ENCODE measurements around the gene BCO1. TPM values are rescaled to one million over a fixed set of nuclear protein-coding genes. Genes with fewer than 3 reads are reported as not detected.
A peak's percentile ranks its signal among the peaks of the same experiment; 100 is the strongest.

BCO1 gene
- total RNA-seq, 1 donor from 2014 or later, result not detected

DNA sequence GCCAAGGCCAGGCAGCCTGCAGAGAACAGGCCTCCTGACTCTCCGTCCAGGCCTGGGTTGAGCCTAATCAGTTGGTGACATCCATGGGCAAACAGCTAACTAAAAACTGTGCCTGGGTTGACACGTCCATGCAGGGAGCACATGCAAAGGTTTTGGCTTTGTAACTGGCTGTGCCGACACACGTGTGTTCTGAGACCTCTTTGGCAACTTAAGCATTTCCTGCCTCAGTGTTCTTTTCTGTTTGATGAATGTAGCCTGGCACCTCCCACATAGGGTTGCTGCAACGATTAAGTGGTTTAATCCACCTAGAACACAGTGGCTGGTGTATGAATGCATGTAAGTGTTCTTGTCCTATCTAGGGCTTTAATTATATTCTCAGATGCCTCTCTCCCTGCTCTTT, 3.2 kb downstream of the BCO1 start:
- no peak for DNase-seq (ENCODE audit: low spot score)
- H3K27me3 Mint-ChIP-seq (ENCODE audit: insufficient read depth), result peaks cover 2% of the 10 kb centered on the region
- no peaks in the 10 kb centered on the region for H3K9me3 Mint-ChIP-seq
- H3K36me3 Mint-ChIP-seq (ENCODE audit: low read depth), result no peaks in the 10 kb centered on the region
- H3K4me1 Mint-ChIP-seq (ENCODE audit: low read depth), result peaks cover 6% of the 10 kb centered on the region
- intact Hi-C loops (cut with micrococcal nuclease), result no loop called here
- no peak overlapping the region for H3K4me3 Mint-ChIP-seq
- H3K27ac Mint-ChIP-seq, result no peak overlapping the region

DNA sequence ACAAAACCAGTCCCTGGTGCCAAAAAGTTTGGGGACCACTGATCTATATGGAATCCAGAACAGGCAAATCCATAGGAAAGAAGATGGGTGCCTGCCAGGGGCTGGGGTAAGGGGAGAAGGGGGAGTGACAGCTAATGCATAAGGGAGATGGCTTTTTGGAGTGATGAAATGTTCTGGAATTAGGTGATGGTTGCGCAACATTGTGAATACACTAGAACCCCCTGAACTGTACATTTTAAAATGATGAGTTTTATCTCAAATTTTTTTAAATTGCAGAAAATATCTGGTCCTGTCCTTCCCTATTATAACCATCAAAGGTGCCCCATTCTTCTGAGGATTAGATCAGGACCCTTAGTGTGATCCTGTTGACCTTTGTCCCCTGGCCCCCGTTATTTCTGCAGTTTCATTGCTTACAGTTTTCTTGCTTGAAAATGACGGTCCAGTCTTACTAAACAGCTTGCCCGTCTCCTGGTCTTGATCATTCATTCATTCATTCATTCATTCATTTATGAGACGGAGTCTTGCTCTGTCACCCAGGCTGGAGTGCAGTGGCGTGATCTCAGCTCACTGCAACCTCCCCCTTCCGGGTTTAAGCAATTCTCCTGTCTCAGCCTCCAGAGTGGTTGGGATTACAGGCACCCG, 4.6 kb downstream of the BCO1 start:
- no peak for DNase-seq (ENCODE audit: low spot score)
- intact Hi-C loops (cut with micrococcal nuclease), result no loop called here
- peaks cover 6% of the 10 kb centered on the region for H3K4me1 Mint-ChIP-seq (ENCODE audit: low read depth)
- H3K27ac Mint-ChIP-seq, result no peak overlapping the region
- H3K9me3 Mint-ChIP-seq, result no peaks in the 10 kb centered on the region
- peaks cover 2% of the 10 kb centered on the region for H3K27me3 Mint-ChIP-seq (ENCODE audit: insufficient read depth)
- no peak overlapping the region for H3K4me3 Mint-ChIP-seq
- no peaks in the 10 kb centered on the region for H3K36me3 Mint-ChIP-seq (ENCODE audit: low read depth)

GRCh38 chr16:81243942-81244341, 5.5 kb downstream of the BCO1 start:
- no peak overlapping the region for H3K27ac Mint-ChIP-seq
- H3K4me3 Mint-ChIP-seq, result no peak overlapping the region
- H3K36me3 Mint-ChIP-seq (ENCODE audit: low read depth), result no peaks in the 10 kb centered on the region
- intact Hi-C loops (cut with micrococcal nuclease), result no loop called here
- no peaks in the 10 kb centered on the region for H3K9me3 Mint-ChIP-seq
- no peaks in the 10 kb centered on the region for H3K4me1 Mint-ChIP-seq (ENCODE audit: low read depth)
- no peak for DNase-seq (ENCODE audit: low spot score)
- peaks cover 2% of the 10 kb centered on the region for H3K27me3 Mint-ChIP-seq (ENCODE audit: insufficient read depth)

DNA sequence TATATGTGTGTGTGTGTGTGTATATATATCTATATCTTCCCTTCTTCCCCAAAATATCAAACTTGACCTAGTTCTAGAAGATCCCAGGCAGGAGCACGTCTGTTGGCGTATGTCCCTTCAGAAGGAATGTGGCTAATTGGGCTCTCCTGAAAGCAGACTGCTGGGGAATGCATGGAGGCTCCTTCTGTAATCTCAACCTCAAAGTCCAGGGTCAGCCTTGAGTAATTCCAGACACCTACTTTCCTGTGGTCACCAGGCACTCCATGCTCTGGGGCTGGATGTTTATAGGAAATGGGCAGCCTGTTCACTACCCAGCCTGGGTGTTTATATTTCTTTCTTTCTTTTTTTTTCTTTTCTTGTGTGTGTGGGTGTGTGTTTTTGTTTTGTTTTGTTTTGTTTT, 13.4 kb downstream of the BCO1 start:
- no peak for DNase-seq (ENCODE audit: low spot score)
- intact Hi-C loops (cut with micrococcal nuclease), result no loop called here
- H3K36me3 Mint-ChIP-seq (ENCODE audit: low read depth), result no peaks in the 10 kb centered on the region
- H3K9me3 Mint-ChIP-seq, result no peaks in the 10 kb centered on the region
- no peak overlapping the region for H3K27ac Mint-ChIP-seq
- H3K27me3 Mint-ChIP-seq (ENCODE audit: insufficient read depth), result peaks cover 2% of the 10 kb centered on the region
- no peak overlapping the region for H3K4me3 Mint-ChIP-seq
- no peaks in the 10 kb centered on the region for H3K4me1 Mint-ChIP-seq (ENCODE audit: low read depth)

GRCh38 chr16:81253141-81253540, 14.7 kb downstream of the BCO1 start:
- Mint-ChIP-seq H3K9me3 (no peaks in the 10 kb centered on the region), H3K4me1 (ENCODE audit: low read depth) (no peaks in the 10 kb centered on the region), H3K4me3 (no peak overlapping the region), H3K27ac (no peak overlapping the region), H3K36me3 (ENCODE audit: low read depth) (no peaks in the 10 kb centered on the region), H3K27me3 (ENCODE audit: insufficient read depth) (peaks cover 2% of the 10 kb centered on the region)
- intact Hi-C loops (cut with micrococcal nuclease), result no loop called here
- DNase-seq (ENCODE audit: low spot score), result no peak

DNA sequence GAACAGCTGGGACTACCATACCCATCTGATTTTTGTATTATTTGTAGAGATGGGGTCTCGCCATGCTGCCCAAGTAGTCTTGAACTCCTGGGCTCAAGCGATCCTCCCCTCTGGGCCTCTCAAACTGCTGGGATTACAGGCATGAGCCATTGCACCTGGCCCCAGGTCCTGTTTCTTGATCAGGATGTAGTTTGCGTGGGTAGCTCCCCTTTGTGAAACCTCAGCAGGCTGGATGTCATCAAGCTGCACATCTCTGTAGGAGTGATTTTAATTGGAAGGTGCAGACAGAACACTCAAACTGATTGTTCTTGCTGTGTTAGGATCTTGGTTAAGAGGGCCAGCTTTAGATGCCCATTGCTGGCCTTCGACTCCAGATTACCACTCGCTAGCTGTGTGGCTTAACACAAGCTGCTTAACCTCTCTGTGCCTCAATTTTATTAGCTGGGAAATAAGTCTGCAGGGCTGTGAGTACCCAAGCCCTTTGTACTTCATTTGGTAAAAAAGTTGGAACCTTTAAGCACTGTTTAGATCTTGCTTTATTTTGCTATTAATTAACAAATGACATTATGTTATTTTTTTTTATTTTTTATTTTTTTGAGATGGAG, 16.5 kb downstream of the BCO1 start:
- intact Hi-C loops (cut with micrococcal nuclease), result no loop called here
- Mint-ChIP-seq H3K4me3 (no peak overlapping the region), H3K27me3 (ENCODE audit: insufficient read depth) (peaks cover 2% of the 10 kb centered on the region), H3K36me3 (ENCODE audit: low read depth) (no peaks in the 10 kb centered on the region), H3K9me3 (no peaks in the 10 kb centered on the region), H3K27ac (no peak overlapping the region), H3K4me1 (ENCODE audit: low read depth) (no peaks in the 10 kb centered on the region)
- no peak for DNase-seq (ENCODE audit: low spot score)

- H3K9me3 Mint-ChIP-seq, result no peaks in the 10 kb centered on the region
- no peak overlapping the region for H3K4me3 Mint-ChIP-seq
- no peaks in the 10 kb centered on the region for H3K4me1 Mint-ChIP-seq (ENCODE audit: low read depth)
- no peak overlapping the region for H3K27ac Mint-ChIP-seq
- intact Hi-C loops (cut with micrococcal nuclease), result loop anchor here (2.0 kb wide), 1 partner anchor 55 kb away; the partner anchor contains the start of gene GAN
- peaks cover 8% of the 10 kb centered on the region for H3K27me3 Mint-ChIP-seq (ENCODE audit: insufficient read depth)
- H3K36me3 Mint-ChIP-seq (ENCODE audit: low read depth), result no peaks in the 10 kb centered on the region
- no peak for DNase-seq (ENCODE audit: low spot score)
Observed at GRCh38 chr16:81259916-81260315, 21.4 kb downstream of the BCO1 start.

- Mint-ChIP-seq H3K4me3 (no peak overlapping the region), H3K27me3 (ENCODE audit: insufficient read depth) (peaks cover 9% of the 10 kb centered on the region), H3K4me1 (ENCODE audit: low read depth) (no peaks in the 10 kb centered on the region), H3K27ac (no peak overlapping the region), H3K36me3 (ENCODE audit: low read depth) (no peaks in the 10 kb centered on the region), H3K9me3 (no peaks in the 10 kb centered on the region)
- DNase-seq (ENCODE audit: low spot score), result peak; percentile 1
- intact Hi-C loops (cut with micrococcal nuclease), result loop anchor here (1.0 to 2.0 kb wide), 2 partner anchors 54 to 477 kb away; partner anchors contain the start of gene GAN
Observed at GRCh38 chr16:81261049-81261648, 22.7 kb downstream of the BCO1 start.

GRCh38 chr16:81263470-81264220, 25.2 kb downstream of the BCO1 start:
- peaks cover 9% of the 10 kb centered on the region for H3K4me1 Mint-ChIP-seq (ENCODE audit: low read depth)
- intact Hi-C loops (cut with micrococcal nuclease), result no loop called here
- no peaks in the 10 kb centered on the region for H3K9me3 Mint-ChIP-seq
- no peaks in the 10 kb centered on the region for H3K36me3 Mint-ChIP-seq (ENCODE audit: low read depth)
- H3K4me3 Mint-ChIP-seq, result no peak overlapping the region
- H3K27me3 Mint-ChIP-seq (ENCODE audit: insufficient read depth), result peaks cover 9% of the 10 kb centered on the region
- no peak for DNase-seq (ENCODE audit: low spot score)
- no peak overlapping the region for H3K27ac Mint-ChIP-seq

GRCh38 chr16:81264386-81264785, 25.9 kb downstream of the BCO1 start:
- no peaks in the 10 kb centered on the region for H3K36me3 Mint-ChIP-seq (ENCODE audit: low read depth)
- H3K4me3 Mint-ChIP-seq, result no peak overlapping the region
- peaks cover 9% of the 10 kb centered on the region for H3K4me1 Mint-ChIP-seq (ENCODE audit: low read depth)
- H3K27ac Mint-ChIP-seq, result no peak overlapping the region
- DNase-seq (ENCODE audit: low spot score), result no peak
- peaks cover 9% of the 10 kb centered on the region for H3K27me3 Mint-ChIP-seq (ENCODE audit: insufficient read depth)
- H3K9me3 Mint-ChIP-seq, result no peaks in the 10 kb centered on the region
- intact Hi-C loops (cut with micrococcal nuclease), result no loop called here

DNA sequence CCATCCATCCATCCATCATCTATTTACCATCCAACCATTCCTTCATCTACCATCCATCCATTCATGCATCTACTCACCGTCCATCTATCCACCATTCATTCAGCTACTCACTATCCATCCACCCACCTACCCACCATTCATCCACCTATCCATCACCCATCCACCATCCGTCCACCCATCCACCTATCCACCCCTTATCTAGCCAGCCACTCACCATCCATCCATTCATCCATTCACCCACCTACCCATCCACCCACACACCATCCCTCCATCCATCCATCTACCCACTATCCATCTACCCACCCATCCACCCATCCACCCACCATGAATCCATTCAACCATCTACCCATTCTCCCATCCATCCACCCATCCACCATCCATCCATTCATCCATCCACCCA, 26.6 kb downstream of the BCO1 start:
- Mint-ChIP-seq H3K36me3 (ENCODE audit: low read depth) (no peaks in the 10 kb centered on the region), H3K27ac (no peak overlapping the region), H3K27me3 (ENCODE audit: insufficient read depth) (peaks cover 8% of the 10 kb centered on the region), H3K9me3 (no peaks in the 10 kb centered on the region), H3K4me3 (no peak overlapping the region), H3K4me1 (ENCODE audit: low read depth) (peaks cover 9% of the 10 kb centered on the region)
- intact Hi-C loops (cut with micrococcal nuclease), result no loop called here
- DNase-seq (ENCODE audit: low spot score), result no peak

DNA sequence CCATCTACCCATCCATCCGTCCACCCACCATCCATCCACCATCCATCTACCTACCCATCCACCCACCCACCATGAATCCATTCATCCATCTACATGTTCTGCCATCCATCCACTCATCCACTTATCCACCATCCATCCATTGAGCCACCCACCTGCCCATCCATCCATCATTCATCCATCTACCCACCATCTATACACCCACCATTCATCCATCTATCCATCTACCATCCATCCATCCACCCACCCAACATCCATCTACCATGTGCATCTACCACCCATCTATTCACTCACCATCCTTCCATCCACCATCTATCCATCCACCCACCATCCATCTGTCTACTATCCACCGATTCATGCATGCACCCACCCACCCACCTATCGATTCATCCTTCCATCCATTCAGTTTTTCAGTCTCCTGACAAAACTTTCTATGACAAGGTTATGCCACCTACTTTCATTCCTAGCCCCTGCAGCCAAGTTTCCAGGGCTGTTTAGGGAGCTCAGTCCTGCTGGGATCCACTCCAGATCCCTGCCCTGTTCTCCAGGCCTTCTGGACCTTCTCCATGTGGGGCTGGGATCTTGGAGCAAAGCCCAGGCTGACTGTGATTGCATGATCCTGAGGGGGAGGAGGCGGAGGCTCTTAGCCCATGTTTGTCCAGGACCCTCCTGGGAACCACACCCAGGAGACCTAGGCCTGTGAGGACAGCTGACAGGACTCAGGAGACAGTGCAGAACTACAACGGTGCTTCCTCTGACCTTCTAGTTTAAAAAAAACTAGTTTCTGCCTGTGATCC, 27.4 kb downstream of the BCO1 start:
- no peaks in the 10 kb centered on the region for H3K9me3 Mint-ChIP-seq
- intact Hi-C loops (cut with micrococcal nuclease), result loop anchor here (2.0 kb wide), 1 partner anchor 45 kb away; no protein-coding TSS in a partner anchor
- no peak for DNase-seq (ENCODE audit: low spot score)
- peaks cover 3% of the 10 kb centered on the region for H3K27me3 Mint-ChIP-seq (ENCODE audit: insufficient read depth)
- H3K27ac Mint-ChIP-seq, result no peak overlapping the region
- no peak overlapping the region for H3K4me3 Mint-ChIP-seq
- peaks cover 9% of the 10 kb centered on the region for H3K4me1 Mint-ChIP-seq (ENCODE audit: low read depth)
- no peaks in the 10 kb centered on the region for H3K36me3 Mint-ChIP-seq (ENCODE audit: low read depth)
